IMR-90 (cell line): ENCODE results near the gene MOV10. TPM values are rescaled to one million over a fixed set of nuclear protein-coding genes. Genes with fewer than 3 reads are reported as not detected.
"Not testable (repeated sequence)": the region's sequence is repeated elsewhere in the genome, so short reads cannot be mapped to it uniquely, and the experiment has no call there.

Experiments
- ATAC-seq: fragments of 200-7000 bp; cut with Tn5 transposase; 2 replicates; pipeline ENCODE4 v1.9.1; 2020; ENCODE audit warnings: low read depth, mild to moderate bottlenecking, moderate library complexity
- BruUV-seq: library from RNA; stranded (reverse); fragments of 400-500 nt; replicated peaks from 2 replicates; lab custom pipeline; 2021; lab: Mats Ljungman, UMichigan
- CTCF ChIA-PET: fragments of 300-600 bp; formaldehyde crosslinking; extraction: SDS; loops from one replicate; lab custom pipeline; 2021; ENCODE audit warnings: antibody characterized with exemption; lab: Yijun Ruan, JAX
- POLR2A ChIA-PET: fragments of 300-600 bp; sonication (Branson Sonifier 250); formaldehyde crosslinking; loops from one replicate; lab custom pipeline; 2022; ENCODE audit warnings: antibody characterized with exemption; ENCODE audit not compliant: unreplicated experiment; lab: Charles Lee
- DNase-seq: peaks from one replicate; pipeline ENCODE4 v3.0.0; 2013
- H2AFZ ChIP-seq: replicated peaks from 2 replicates; pipeline ENCODE3; 2013; ENCODE audit warnings: low read length, mild to moderate bottlenecking; ENCODE audit not compliant: poor library complexity
- H2AK5ac ChIP-seq: 2 replicates; pipeline ENCODE4 v1.6.1; 2013; ENCODE audit warnings: low read depth, low read length, inconsistent platforms
- H2AK9ac ChIP-seq: replicated peaks from 2 replicates; pipeline ENCODE3; 2013; ENCODE audit warnings: mild to moderate bottlenecking, low read depth, low read length, moderate library complexity; ENCODE audit not compliant: poor library complexity
- H2BK120ac ChIP-seq: 2 replicates; pipeline ENCODE4 v1.6.1; 2013; ENCODE audit warnings: low read depth, low read length, inconsistent platforms
- H2BK15ac ChIP-seq: 3 replicates; pipeline ENCODE4 v1.6.1; 2013; ENCODE audit warnings: low read depth, low read length, inconsistent platforms
- H2BK20ac ChIP-seq: 2 replicates; pipeline ENCODE4 v1.6.1; 2013; ENCODE audit warnings: low read depth, mild to moderate bottlenecking, inconsistent platforms, low read length, moderate library complexity
- H2BK5ac ChIP-seq: 2 replicates; pipeline ENCODE4 v1.6.1; 2013; ENCODE audit warnings: mild to moderate bottlenecking, low read depth, low read length, inconsistent platforms; ENCODE audit not compliant: poor library complexity, severe bottlenecking
- H3K14ac ChIP-seq: replicated peaks from 2 replicates; pipeline ENCODE4 v1.6.1; 2013; ENCODE audit warnings: low read depth, low read length, inconsistent platforms
- H3K18ac ChIP-seq: 2 replicates; pipeline ENCODE4 v1.6.1; 2013; ENCODE audit warnings: low read depth, low read length, control low read depth
- H3K23ac ChIP-seq: 2 replicates; pipeline ENCODE4 v1.6.1; 2013; ENCODE audit warnings: low read depth, low read length, inconsistent platforms
- H3K27ac ChIP-seq: 2 replicates; pipeline ENCODE4 v1.5.1; 2013; ENCODE audit warnings: mild to moderate bottlenecking, control low read depth, low read length; ENCODE audit not compliant: insufficient read depth
- H3K27me3 ChIP-seq: 2 replicates; pipeline ENCODE4 v1.6.1; 2013; ENCODE audit warnings: low read length; ENCODE audit not compliant: control insufficient read depth, insufficient read depth
- H3K36me3 ChIP-seq: 2 replicates; pipeline ENCODE4 v1.6.1; 2013; ENCODE audit warnings: low read length, mixed read lengths; ENCODE audit not compliant: control insufficient read depth, insufficient read depth
- H3K4ac ChIP-seq: 2 replicates; pipeline ENCODE4 v1.6.1; 2013; ENCODE audit warnings: low read depth, low read length, inconsistent platforms
- H3K4me1 ChIP-seq: 2 replicates; pipeline ENCODE4 v1.6.1; 2013; ENCODE audit warnings: low read length, mixed read lengths; ENCODE audit not compliant: control insufficient read depth, insufficient read depth
- H3K4me2 ChIP-seq: 2 replicates; pipeline ENCODE4 v1.6.1; 2013; ENCODE audit warnings: low read depth, mild to moderate bottlenecking, control low read depth, low read length, moderate library complexity
- H3K4me3 ChIP-seq: 2 replicates; pipeline ENCODE4 v1.5.1; 2013; ENCODE audit warnings: low read depth, mild to moderate bottlenecking, control low read depth, low read length, moderate library complexity; ENCODE audit not compliant: insufficient read depth
- H3K56ac ChIP-seq: 2 replicates; pipeline ENCODE4 v1.6.1; 2013; ENCODE audit warnings: low read length, inconsistent platforms; ENCODE audit not compliant: insufficient read depth; ENCODE audit errors: extremely low read depth
- H3K79me1 ChIP-seq, 2 experiments: 2 replicates each; pipeline ENCODE4 v1.6.1; 2013; ENCODE audit warnings: low read length in 2 of 2, inconsistent platforms in 1 of 2, low read depth in 1 of 2
- H3K9ac ChIP-seq: 2 replicates; pipeline ENCODE4 v1.6.1; 2013; ENCODE audit warnings: low read depth, low read length, control low read depth
- H3K9me1 ChIP-seq: 2 replicates; pipeline ENCODE4 v1.6.1; 2013; ENCODE audit warnings: low read length, inconsistent platforms; ENCODE audit not compliant: insufficient read depth
- H3K9me3 ChIP-seq: 2 replicates; pipeline ENCODE4 v1.6.1; 2013; ENCODE audit warnings: low read length; ENCODE audit not compliant: control insufficient read depth, insufficient read depth
- H4K20me1 ChIP-seq: 2 replicates; pipeline ENCODE4 v1.6.1; 2013; ENCODE audit warnings: low read length, inconsistent platforms; ENCODE audit not compliant: insufficient read depth
- H4K5ac ChIP-seq: 2 replicates; pipeline ENCODE4 v1.6.1; 2013; ENCODE audit warnings: mild to moderate bottlenecking, low read depth, low read length, control low read depth
- H4K8ac ChIP-seq, 2 experiments: 2 replicates each; pipeline ENCODE4 v1.6.1; 2013; ENCODE audit warnings: low read depth in 2 of 2, low read length in 2 of 2, control low read depth in 1 of 2, inconsistent platforms in 1 of 2
- H4K91ac ChIP-seq: 2 replicates; pipeline ENCODE4 v1.6.1; 2013; ENCODE audit warnings: low read depth, low read length, inconsistent platforms; ENCODE audit not compliant: insufficient read depth
- CEBPB ChIP-seq: IDR thresholded peaks from 2 replicates; pipeline ENCODE4 v1.6.1; 2012; ENCODE audit warnings: low read depth, low read length, improper control_type of control experiment
- CTCF ChIP-seq: conservative IDR thresholded peaks from 2 replicates; pipeline ENCODE4 v1.5.1; 2012; ENCODE audit warnings: mild to moderate bottlenecking, low read depth, low read length, improper control_type of control experiment
- FOS ChIP-seq: fragments of 150-350 bp; IDR thresholded peaks from 2 replicates; pipeline ENCODE4 v1.6.1; 2016; ENCODE audit warnings: low read depth, low read length
- SMC3 ChIP-seq: fragments of 150-350 bp; IDR thresholded peaks from 2 replicates; pipeline ENCODE4 v1.6.1; 2016; ENCODE audit warnings: low read depth, mild to moderate bottlenecking, antibody characterized with exemption, low read length, moderate library complexity
- WGBS, 2 experiments: methylation state at CpG; one replicate each; pipeline versions ENCODE4 v1.1.5 to v1.1.7; 2013; ENCODE audit warnings: missing lambda C conversion rate in 2 of 2; ENCODE audit not compliant: insufficient read length in 1 of 2; ENCODE audit errors: extremely low coverage in 2 of 2; 5-methylcytosine and 5-hydroxymethylcytosine counted together
- dilution Hi-C: fragments of 300-500 bp; cut with HindIII; formaldehyde crosslinking; loops from one replicate; pipeline ENCODE4 v1.14.3; 2018; ENCODE audit warnings: low sequenced_read_pairs; ENCODE audit not compliant: unreplicated experiment
- in situ Hi-C: fragments of 300-500 bp; cut with MboI; formaldehyde crosslinking; loops from 3 replicates; pipeline ENCODE4 v1.14.3; 2019; ENCODE audit warnings: low sequenced_read_pairs, inconsistent platforms, mixed read lengths
- intact Hi-C: fragments of 100-400 bp; cut with micrococcal nuclease; formaldehyde crosslinking; loops from 2 replicates; pipeline ENCODE4 v1.10.0; 2022
- polyA plus RNA-seq, 3 experiments: library from polyadenylated mRNA; depleted of rRNA; stranded (reverse); fragments of >200 nt; gene quantifications; 2 replicates each; pipeline ENCODE4 v1.2.3, GENCODE V29; 2012; ENCODE audit warnings: low replicate concordance in 1 of 3
- total RNA-seq: library from RNA; depleted of rRNA; stranded (reverse); fragments of >200 nt; gene quantifications from 2 replicates; pipeline ENCODE4 v1.2.3, GENCODE V29; 2012

MOV10 gene
- total and polyA plus RNA-seq, 2 of the 4 experiments (the other 2 are of a cell fraction), result 36.7 to 103 TPM

GRCh38 chr1:112727716-112728115, 53.3 kb downstream of the MOV10 start:
- Histone ChIP-seq H4K20me1 (no peaks in the 10 kb centered on the region), H3K4me1 (peaks cover 13% of the 10 kb centered on the region), H2AK5ac (no peak overlapping the region), H3K4ac (peak overlapping the region; percentile 7; the same call in 1 of the 2 replicates), H2BK5ac (no peak overlapping the region), H4K5ac (no peak overlapping the region), H2BK20ac (peak overlapping the region; percentile 34; the same call in 1 of the 2 replicates), H2BK120ac (no peak overlapping the region; the same call in 1 of the 2 replicates), H3K36me3 (no peaks in the 10 kb centered on the region), H3K23ac (no peak overlapping the region; the same call in 1 of the 2 replicates), H3K9me1 (peaks cover 6% of the 10 kb centered on the region), H3K79me1 (no peaks in the 10 kb centered on the region), H4K8ac (no peak overlapping the region; a peak in 1 of 4 replicates), H3K27me3 (no peaks in the 10 kb centered on the region), H2BK15ac (no peak overlapping the region), H3K18ac (no peak overlapping the region), H3K4me2 (no peak overlapping the region), H2AFZ (peak overlapping the region; percentile 47), H3K27ac (no peak overlapping the region), H3K9me3 (no peaks in the 10 kb centered on the region), H3K4me3 (no peak overlapping the region), H3K56ac (no peak overlapping the region), H2AK9ac (no peak overlapping the region), H3K14ac (no peak overlapping the region), H3K9ac (no peak overlapping the region), H4K91ac (no peak overlapping the region)
- ATAC-seq (peak; percentile 83), DNase-seq (peak; percentile 59)
- TF ChIP-seq FOS (0 out of 2 replicates have a peak, but pooled peaks have one; percentile 14), CEBPB (no peak), SMC3 (no peak), CTCF (peak; percentile 20; the same call in 1 of the 2 replicates)
- ChIA-PET CTCF (interaction anchor here (0.9 kb wide), 1 partner anchor 76 kb away, joined by 5 read pairs; no protein-coding TSS in a partner anchor), POLR2A (no interaction called here)
- intact Hi-C loops, result no loop called here
- in situ Hi-C loops, result loop anchor here (10.0 kb wide), 1 partner anchor 317 kb away; no protein-coding TSS in a partner anchor
- 0% methylated on average over 1 of the region's 2 CpGs; no CpG with 5 or more reads in 1 of the 2 experiments for WGBS, 2 experiments
- dilution Hi-C loops, result no loop called here
- no TSS peak for BruUV-seq

GRCh38 chr1:112728306-112728971, 54.0 kb downstream of the MOV10 start:
- H3K23ac ChIP-seq, H3K4me2 ChIP-seq, H3K27ac ChIP-seq, H2AK5ac ChIP-seq, H3K36me3 ChIP-seq, POLR2A ChIA-PET, H2BK15ac ChIP-seq, H3K79me1 ChIP-seq, H3K4me1 ChIP-seq, ATAC-seq, H3K9ac ChIP-seq, H4K20me1 ChIP-seq, DNase-seq, H3K9me1 ChIP-seq, H2AK9ac ChIP-seq, H2BK20ac ChIP-seq, H3K4me3 ChIP-seq, H2AFZ ChIP-seq, H3K14ac ChIP-seq, BruUV-seq, H4K8ac ChIP-seq, H3K56ac ChIP-seq, H2BK5ac ChIP-seq, H3K9me3 ChIP-seq, H3K18ac ChIP-seq, H3K27me3 ChIP-seq, dilution Hi-C loops, H4K5ac ChIP-seq, intact Hi-C loops, H2BK120ac ChIP-seq, H4K91ac ChIP-seq: not testable (repeated sequence)
- in situ Hi-C loops, result loop anchor here (10.0 kb wide), 1 partner anchor 316 kb away; no protein-coding TSS in a partner anchor
- 0 out of 2 replicates have a peak overlapping the region, but pooled peaks have one; percentile 7 for H3K4ac ChIP-seq
- 95% methylated on average over 8 of the region's 33 CpGs; no CpG with 5 or more reads in 1 of the 2 experiments for WGBS, 2 experiments
- CTCF ChIA-PET, result interaction anchor here (0.9 kb wide), 1 partner anchor 75 kb away, joined by 5 read pairs; no protein-coding TSS in a partner anchor
